ENCODE results near the gene HIC2.
"Not testable (repeated sequence)": the region's sequence is repeated elsewhere in the genome, so short reads cannot be mapped to it uniquely, and the experiment has no call there.

The HIC2 gene

GRCh38 chr22:21490556-21490955 lies 73.4 kb downstream of the HIC2 start:
- DNase-seq (ENCODE audit: low read depth in 2 of 2) = not testable (repeated sequence)

- DNase-seq (ENCODE audit: low read depth in 2 of 2) = not testable (repeated sequence)
Observed at GRCh38 chr22:21492271-21492670, 75.1 kb downstream of the HIC2 start.

- not testable (repeated sequence) for DNase-seq (ENCODE audit: low read depth in 2 of 2)
Observed at GRCh38 chr22:21493789-21494782, 76.9 kb downstream of the HIC2 start.

GRCh38 chr22:21497984-21498383 lies 80.8 kb downstream of the HIC2 start:
- not testable (repeated sequence) for DNase-seq (ENCODE audit: low read depth in 2 of 2)

GRCh38 chr22:21498489-21498888 lies 81.3 kb downstream of the HIC2 start:
- DNase-seq (ENCODE audit: low read depth in 2 of 2) = not testable (repeated sequence)

GRCh38 chr22:21499623-21500506 lies 82.7 kb downstream of the HIC2 start:
- not testable (repeated sequence) for DNase-seq (ENCODE audit: low read depth in 2 of 2)

All from stimulated activated CD8-positive, alpha-beta memory T cell treated with anti-CD3 and anti-CD28 coated beads, Interleukin-7, amount 100 ng/mL, for 4 hours (primary cell).